Lower lobe of right lung (tissue), 2 donors: ENCODE measurements around the gene RAD51B. TPM values are rescaled to one million over a fixed set of nuclear protein-coding genes. Genes with fewer than 3 reads are reported as not detected.

Experiments
- ATAC-seq, 2 donors: fragments of 200-7000 bp; cut with Tn5 transposase; one replicate each; pipeline ENCODE4 v1.9.1; 2020 to 2022; ENCODE audit warnings: mild to moderate bottlenecking in 2 of 2, moderate library complexity in 2 of 2
- DNase-seq: peaks from one replicate; pipeline ENCODE4 v3.0.0-alpha.2; 2020
- H3K27ac ChIP-seq: fragments of 200-600 bp; one replicate; pipeline ENCODE4 v1.8.0; 2022
- H3K27me3 ChIP-seq: fragments of 200-600 bp; one replicate; pipeline ENCODE4 v1.8.0; 2022; ENCODE audit warnings: low read depth
- H3K36me3 ChIP-seq: fragments of 200-600 bp; one replicate; pipeline ENCODE4 v1.8.0; 2022; ENCODE audit warnings: mild to moderate bottlenecking
- H3K4me1 ChIP-seq: fragments of 200-600 bp; one replicate; pipeline ENCODE4 v1.8.0; 2022
- H3K4me3 ChIP-seq: fragments of 200-600 bp; one replicate; pipeline ENCODE4 v1.8.0; 2022; ENCODE audit warnings: mild to moderate bottlenecking
- H3K9me3 ChIP-seq: fragments of 200-600 bp; one replicate; pipeline ENCODE4 v1.8.0; 2022
- intact Hi-C: fragments of 100-400 bp; cut with DNase I; formaldehyde crosslinking; loops from one replicate; pipeline ENCODE4 v1.11.0; 2022
- total RNA-seq: library from RNA; stranded (reverse); fragmentation: NEBNext Ultra II Directional; extraction: Animal tissue kit (Norgen Biotek cat#: 25700); gene quantifications from one replicate; pipeline ENCODE4 v1.2.1, GENCODE V29; 2021
- TF ChIP-seq, protein P1 (sequence below): fragments of 200-600 bp; IDR thresholded peaks from one replicate; pipeline ENCODE4 v1.8.0; 2022; ENCODE audit warnings: antibody characterized with exemption, mild to moderate bottlenecking
- donor health status: DM: no; HTN: yes; CAD: no; lungs with severe emphysema.

RAD51B gene
- total RNA-seq, 1 donor from 2014 or later, result 22.2 TPM

DNA sequence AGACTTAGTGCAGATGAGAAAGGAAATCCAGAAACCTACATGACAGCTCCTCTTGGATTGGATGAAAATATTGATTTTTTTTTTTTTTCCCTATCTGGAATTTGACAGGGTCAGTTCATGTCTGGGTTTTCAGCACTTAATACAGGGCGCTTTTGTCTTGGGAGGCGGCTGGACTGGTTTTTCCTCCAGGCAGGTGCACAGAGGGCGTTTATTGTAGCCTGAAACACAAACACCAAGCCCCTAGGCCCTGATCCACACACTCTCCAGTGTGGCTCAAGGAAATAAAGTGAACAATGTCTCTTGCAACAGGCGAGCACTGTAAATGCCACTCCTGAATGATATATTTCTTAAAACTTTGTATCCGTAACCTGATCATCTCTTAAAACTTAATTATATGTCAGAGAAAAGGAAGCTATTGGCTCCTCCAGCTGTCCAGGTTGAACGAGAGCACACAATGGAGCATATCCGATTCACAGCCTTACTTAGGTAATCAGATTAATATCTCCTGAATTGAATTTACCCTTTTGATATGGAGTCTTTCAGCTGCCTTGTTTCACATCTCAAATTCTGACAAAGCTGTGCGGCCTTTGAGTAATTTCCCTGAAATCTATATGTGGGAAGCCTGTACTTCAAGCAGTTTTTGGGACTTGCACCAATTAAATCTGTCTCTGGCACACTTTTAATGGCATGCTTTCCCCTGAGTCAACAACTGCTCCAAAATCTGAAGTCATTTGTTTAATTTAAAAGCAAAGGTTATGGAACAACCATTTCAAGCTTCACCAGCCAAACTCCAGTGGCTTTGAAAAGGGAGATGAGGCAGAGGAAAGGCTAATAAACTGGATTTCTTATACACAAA, 487.6 kb downstream of the RAD51B start:
- ATAC-seq (peak; percentile 50 to 66), DNase-seq (no peak)
- H3K4me1 ChIP-seq, result peaks cover 26% of the 10 kb centered on the region
- intact Hi-C loops, result no loop called here
- TF ChIP-seq, protein P1, sequence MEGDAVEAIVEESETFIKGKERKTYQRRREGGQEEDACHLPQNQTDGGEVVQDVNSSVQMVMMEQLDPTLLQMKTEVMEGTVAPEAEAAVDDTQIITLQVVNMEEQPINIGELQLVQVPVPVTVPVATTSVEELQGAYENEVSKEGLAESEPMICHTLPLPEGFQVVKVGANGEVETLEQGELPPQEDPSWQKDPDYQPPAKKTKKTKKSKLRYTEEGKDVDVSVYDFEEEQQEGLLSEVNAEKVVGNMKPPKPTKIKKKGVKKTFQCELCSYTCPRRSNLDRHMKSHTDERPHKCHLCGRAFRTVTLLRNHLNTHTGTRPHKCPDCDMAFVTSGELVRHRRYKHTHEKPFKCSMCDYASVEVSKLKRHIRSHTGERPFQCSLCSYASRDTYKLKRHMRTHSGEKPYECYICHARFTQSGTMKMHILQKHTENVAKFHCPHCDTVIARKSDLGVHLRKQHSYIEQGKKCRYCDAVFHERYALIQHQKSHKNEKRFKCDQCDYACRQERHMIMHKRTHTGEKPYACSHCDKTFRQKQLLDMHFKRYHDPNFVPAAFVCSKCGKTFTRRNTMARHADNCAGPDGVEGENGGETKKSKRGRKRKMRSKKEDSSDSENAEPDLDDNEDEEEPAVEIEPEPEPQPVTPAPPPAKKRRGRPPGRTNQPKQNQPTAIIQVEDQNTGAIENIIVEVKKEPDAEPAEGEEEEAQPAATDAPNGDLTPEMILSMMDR, result no peak
- no peaks in the 10 kb centered on the region for H3K27me3 ChIP-seq
- H3K4me3 ChIP-seq, result no peak overlapping the region
- no peaks in the 10 kb centered on the region for H3K36me3 ChIP-seq
- no peaks in the 10 kb centered on the region for H3K9me3 ChIP-seq
- H3K27ac ChIP-seq, result peak overlapping the region; percentile 19

DNA sequence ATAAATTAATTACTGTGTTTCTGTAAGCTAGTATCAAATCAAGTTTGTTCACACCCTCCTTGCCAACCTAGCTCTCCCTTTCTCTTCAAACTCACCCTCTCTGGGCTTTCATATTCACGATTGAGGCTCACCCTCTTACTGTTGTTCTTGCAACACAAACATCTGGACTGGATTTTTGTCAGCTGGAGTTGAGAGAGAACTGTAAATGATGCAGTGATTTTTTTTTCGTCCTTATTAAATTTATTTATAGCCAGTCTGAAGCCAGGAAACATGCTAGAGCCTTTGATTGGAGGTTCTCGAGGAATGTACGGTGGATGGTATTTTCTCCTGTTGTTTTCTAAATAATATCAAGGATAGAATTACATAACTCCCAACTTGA, 488.2 kb downstream of the RAD51B start:
- H3K4me3 ChIP-seq, result no peak overlapping the region
- no peaks in the 10 kb centered on the region for H3K36me3 ChIP-seq
- intact Hi-C loops, result no loop called here
- no peaks in the 10 kb centered on the region for H3K27me3 ChIP-seq
- peak overlapping the region; percentile 22 for H3K27ac ChIP-seq
- peaks cover 26% of the 10 kb centered on the region for H3K4me1 ChIP-seq
- peak in 1 of 2 donors; percentile 58 for ATAC-seq
- no peak for DNase-seq
- H3K9me3 ChIP-seq, result no peaks in the 10 kb centered on the region
- TF ChIP-seq, protein P1, result no peak

DNA sequence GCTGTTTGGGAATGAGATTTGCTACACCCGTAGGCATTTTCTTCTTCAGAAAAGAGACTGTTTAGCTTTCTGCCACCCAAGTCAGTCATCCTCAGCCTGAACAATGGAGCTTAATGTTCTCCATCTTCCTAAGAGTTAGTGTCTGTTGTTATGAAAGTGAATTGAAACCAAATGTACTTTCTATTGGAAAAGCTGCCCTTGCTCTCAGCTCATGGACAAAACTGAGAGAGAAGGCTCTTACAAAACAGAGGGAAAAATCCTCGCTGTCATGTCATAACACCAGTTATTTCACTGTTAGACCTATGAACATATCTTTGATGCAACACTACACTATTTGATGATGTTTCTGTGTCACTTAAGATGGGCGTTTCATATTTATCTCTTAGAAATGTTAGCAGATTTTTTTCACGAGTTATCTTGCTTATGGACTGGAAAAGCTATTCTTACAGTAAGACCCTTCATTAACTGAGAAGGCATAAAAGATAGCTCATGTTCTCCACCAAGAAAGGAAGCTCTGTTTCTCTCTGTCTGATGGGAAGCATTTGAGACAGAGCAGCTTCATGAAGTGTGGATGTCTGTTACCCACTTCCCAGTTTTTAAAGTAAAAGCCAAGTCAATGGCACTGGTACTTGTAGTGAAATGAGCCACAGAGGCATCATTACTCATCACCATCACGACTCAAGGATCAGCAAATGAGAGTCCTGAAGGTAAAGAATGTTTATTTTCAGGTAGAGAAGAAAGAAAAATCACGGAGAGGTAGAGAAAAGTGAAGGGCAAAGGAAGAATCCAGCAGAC, 489.3 kb downstream of the RAD51B start:
- Histone ChIP-seq H3K4me1 (peaks cover 26% of the 10 kb centered on the region), H3K4me3 (no peak overlapping the region), H3K9me3 (no peaks in the 10 kb centered on the region), H3K27me3 (no peaks in the 10 kb centered on the region), H3K27ac (peak overlapping the region; percentile 22), H3K36me3 (no peaks in the 10 kb centered on the region)
- TF ChIP-seq, protein P1, result no peak
- ATAC-seq (no peak), DNase-seq (no peak)
- intact Hi-C loops, result no loop called here

DNA sequence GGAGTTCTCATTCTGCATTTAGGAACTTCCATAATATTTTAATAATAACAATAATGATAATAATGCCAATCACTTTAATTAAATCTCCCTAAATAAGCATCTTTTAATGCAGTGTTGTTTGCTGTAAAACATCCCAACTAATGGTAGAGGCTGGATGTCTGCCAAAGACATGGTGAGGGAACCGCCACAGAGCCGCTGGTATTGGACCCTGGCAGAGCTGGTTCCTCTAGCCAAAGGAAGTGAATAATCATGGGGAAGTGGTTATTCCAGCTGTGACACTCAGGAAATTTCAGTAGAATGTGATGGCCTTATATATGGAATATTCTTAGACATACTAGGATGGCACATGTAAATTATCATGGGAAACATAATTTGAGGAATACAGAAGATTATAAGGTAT, 490.0 kb downstream of the RAD51B start:
- intact Hi-C loops, result no loop called here
- no peak overlapping the region for H3K4me3 ChIP-seq
- ATAC-seq, result no peak
- no peak overlapping the region for H3K27ac ChIP-seq
- H3K9me3 ChIP-seq, result no peaks in the 10 kb centered on the region
- TF ChIP-seq, protein P1, result no peak
- H3K36me3 ChIP-seq, result no peaks in the 10 kb centered on the region
- H3K27me3 ChIP-seq, result no peaks in the 10 kb centered on the region
- H3K4me1 ChIP-seq, result peaks cover 26% of the 10 kb centered on the region
- no peak for DNase-seq

DNA sequence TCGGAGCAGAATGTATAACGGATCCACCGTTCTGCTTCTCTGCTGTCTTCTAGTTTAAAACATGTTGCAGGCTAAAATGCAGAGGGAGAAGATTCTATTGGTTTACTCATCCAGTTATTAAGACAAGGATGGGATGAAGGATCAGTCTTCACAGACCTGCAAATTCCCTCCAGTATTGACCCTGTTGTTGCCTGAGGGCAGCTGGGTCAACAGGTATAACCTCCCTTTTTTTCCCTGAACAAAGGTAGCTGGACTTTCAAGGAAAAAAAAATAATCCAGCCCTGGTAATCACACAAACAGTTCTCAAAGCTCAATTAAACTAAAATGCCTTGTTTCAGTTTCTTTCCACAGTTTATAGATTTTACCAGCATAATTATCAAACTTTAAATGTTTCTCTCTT, 492.7 kb downstream of the RAD51B start:
- intact Hi-C loops, result no loop called here
- H3K27ac ChIP-seq, result no peak overlapping the region
- ATAC-seq, result no peak
- peaks cover 23% of the 10 kb centered on the region for H3K4me1 ChIP-seq
- no peaks in the 10 kb centered on the region for H3K9me3 ChIP-seq
- no peak overlapping the region for H3K4me3 ChIP-seq
- H3K27me3 ChIP-seq, result no peaks in the 10 kb centered on the region
- H3K36me3 ChIP-seq, result no peaks in the 10 kb centered on the region
- DNase-seq, result no peak
- TF ChIP-seq, protein P1, result no peak
